HG03354 (cell line): ENCODE measurements around the gene COL11A2.

Experiments used
- ATAC-seq: cut with Tn5 transposase; IDR thresholded peaks from one replicate; pipeline ENCODE4 v1.9.1; 2021; ENCODE audit warnings: mild to moderate bottlenecking; ENCODE audit not compliant: unreplicated experiment, poor library complexity, severe bottlenecking

COL11A2 gene

DNA sequence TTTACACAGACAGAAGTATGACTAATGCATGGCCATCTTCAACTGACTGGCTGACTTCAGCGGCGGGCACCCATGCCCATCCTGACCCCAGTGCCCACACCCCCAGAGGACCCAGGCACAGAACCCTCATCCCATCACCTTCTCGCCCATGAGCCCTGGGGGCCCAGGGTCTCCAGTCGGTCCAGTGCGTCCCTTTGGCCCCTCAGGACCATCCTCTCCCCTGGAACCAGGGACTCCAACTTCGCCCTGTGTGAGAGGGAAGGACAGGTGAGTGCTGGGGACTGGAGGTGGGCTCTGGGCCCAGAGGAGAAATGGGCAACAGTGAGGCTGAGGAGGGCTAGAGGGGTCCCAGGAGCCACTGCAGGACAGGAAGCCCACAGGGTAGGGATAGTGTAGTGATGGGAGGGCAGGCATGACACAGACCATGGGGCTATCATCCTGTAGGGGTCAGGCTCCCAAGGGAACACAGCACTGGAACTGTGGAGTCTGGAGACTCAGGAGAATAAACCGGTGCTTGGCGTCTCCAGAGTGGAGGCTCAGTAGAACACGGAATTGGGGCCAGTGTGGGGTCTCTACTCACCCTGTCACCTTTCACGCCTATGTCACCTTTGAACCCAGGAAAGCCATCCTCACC is 16.7 kb downstream of the COL11A2 start:
- no peak for ATAC-seq

DNA sequence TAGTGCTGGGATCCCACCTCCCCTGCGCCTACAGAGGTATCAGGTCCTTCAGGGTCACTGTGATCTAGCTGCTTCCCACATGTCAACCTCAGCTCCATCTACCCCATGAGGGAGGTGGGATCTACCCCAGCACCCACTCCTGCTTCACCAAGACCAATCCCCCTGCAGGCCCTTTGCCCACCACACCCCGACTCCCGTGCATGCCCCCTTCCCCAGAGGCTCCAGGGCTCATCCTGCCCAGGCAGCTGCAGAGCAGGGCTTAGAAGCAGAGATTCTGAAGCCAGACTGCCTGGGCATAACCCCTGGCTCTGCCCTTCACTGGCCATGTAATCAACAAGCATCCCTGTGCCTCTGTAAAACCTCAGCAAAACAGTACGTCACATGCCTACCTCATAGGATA is 17.5 kb downstream of the COL11A2 start:
- ATAC-seq = no peak

DNA sequence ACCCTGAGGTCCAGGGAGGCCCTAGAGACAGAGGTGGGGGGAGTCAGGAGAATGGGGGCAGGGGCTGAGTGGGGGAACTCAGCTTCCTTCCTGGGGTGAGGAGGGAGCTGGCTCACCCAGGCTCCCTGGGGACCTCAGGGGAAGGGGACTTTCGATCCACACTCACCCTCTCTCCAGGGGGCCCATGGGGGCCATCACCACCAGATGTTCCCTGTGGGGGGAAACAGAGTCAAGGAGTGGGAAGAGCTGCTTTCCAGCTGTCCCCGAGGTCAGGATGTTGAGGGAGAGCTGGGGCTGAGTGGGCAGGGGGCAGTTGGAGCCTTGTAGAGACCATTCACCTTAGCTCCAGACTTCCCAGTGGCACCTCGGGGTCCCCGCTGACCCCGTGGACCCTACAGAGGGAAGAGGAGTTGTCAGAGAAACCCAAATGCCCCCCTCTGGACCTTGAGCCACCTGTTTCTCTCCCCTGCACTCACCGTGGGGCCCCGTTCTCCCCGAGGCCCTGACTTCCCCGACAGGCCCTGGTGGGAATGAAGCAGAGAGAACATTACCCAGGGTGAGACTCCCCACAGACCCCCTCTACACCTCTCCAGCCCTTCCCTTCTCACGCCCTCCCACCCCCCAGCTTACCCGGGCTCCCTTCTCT is 18.6 kb downstream of the COL11A2 start:
- ATAC-seq = no peak

DNA sequence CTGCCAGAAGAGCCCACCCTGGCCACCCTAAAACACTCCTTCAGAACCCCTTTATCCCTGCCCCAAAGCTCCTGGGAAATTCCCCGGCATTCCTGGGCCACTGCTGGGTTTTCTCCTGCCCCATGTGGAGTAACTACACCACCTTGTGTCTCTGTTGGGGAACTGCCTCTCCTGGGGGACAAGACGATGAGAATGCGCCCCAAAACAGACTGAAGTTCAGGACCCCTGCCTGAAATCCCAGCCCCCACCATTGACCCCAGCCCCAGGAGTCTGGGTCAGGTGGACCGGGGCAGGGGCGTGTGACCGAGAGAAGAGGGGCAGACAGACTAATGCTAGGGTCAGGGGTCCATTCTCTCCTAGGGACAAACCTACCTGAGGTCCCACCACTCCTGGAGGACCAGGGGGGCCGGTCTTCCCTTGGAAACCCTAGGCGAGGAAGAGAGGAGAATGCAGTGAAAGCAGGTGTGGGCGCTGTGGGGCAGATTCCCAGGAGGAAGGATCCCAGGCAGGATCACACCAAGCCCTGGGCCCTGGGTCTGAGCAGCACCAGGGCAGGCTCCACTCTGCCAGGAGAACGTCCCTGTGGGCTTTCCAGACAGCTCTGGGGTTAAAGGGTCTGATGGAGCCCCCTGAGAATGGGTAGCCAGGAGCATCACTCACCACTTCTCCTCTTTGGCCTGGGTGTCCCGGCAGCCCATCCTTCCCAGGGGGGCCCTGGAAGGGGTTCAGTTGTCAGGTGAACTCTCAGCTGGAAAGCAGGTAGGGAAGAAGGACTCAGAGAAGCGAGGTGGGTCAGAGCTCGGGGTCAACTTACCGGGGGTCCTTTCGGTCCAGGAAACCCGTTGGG is 19.4 kb downstream of the COL11A2 start:
- no peak for ATAC-seq

DNA sequence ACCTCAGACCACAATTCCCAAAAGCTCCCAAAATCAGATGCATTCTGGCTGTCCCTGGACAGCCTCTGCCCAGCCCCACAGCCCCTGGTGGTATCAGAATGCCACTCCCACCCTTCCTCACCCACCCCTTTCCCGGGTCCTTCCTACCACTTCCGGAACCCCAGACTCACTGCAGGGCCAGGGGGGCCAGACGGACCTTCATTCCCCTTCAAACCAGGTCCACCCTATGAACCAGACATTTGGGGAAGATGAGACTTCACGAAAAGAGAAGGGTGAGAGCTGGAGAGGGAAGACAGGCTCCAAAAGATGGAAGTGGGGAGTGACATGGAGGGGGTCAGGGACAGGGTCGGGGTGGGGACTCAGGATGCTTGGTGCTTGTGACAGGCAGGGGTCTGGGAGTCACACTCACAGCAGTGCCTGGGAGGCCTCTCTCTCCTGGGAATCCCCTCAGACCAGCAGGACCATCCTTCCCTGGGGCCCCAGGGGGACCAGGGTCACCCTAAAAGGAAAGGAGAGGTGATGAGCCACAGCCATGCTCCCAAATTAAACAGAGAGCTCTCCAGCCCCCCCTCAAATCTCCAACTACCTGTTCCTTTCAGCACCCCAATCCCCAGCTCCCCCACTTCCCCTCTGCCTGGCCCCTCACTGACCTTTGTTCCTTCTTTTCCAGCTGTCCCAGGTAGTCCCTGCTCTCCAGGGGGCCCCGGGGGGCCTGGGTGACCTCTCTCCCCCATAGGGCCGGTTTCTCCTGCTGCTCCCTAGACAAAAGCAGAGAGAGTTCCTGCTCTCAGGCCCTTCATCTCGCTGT is 20.2 kb downstream of the COL11A2 start:
- no peak for ATAC-seq

DNA sequence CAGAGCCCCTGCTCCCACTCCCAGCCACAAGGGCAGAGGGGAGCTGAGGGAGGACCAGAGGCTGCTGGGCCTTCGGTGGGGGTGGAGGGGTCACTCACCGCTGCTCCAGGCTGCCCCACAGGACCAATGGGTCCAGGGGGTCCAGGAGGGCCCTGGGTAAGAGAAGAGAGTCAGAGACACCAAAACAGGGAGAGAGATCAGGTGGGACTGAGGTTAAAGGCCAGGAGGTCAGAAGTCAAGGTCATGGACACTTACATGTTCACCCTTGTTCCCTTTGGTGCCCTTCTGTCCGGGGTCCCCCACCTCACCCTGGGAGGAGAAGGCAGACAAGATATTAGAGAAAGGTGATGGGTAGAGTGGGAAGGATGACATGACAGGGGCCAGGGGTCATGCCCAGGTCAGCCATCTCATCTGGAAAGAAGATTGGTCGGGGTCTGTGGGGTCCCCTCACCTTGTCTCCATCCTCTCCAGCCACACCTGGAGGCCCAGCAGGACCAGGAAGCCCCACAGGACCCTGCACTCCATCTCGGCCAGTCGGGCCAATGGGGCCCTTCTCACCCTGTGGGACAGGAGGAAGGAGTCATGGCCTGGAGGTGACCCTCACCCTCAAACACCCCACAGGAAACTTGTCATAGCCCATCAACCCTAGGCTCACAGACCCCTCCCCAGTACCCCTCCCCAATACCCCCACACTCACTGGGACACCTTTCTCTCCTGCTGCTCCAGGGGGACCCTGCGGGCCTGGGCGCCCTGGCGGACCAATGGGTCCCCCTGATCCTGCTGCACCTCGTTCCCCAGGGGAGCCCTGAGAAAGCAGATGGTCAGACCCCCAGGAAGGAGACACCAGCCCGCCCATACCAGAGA is 21.0 kb downstream of the COL11A2 start:
- no peak for ATAC-seq

DNA sequence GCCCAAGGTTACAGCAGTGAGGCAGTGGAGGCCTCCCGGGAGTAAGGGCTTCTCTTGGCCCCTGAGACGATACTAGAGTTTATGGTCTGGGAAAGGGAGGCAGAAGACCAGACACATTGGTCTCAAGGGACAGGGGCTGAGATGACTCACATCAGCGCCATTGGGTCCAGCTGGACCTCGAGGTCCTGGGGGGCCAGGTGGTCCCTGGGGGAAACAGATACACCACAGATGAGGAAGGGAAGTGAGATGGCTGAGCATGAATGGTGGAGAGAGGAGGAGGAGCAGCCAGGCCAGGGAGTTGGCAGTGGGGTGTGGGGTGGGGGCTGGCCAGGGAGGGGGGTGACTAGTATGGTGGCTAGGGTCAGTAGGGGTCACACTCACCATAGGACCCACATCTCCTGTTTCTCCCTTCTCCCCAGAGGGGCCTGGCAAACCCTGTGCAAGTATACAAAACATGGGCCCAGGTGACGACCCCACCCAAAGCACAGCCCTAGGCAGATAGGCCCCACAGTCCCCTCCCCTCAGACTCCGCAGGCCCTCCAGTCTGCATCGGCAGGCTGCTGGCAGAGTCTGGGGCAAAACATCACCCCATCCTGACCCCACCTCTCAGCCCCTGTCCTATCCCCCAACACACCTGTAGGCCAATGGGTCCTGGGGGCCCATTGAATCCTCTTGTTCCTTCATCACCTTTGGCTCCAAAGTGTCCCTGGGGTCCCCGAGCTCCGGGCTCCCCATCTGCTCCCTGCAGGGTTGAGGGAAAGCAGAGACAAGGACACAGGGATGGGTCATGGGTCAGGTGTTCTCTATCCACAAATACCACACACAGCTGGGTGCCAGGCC is 21.9 kb downstream of the COL11A2 start:
- peak; percentile 51 for ATAC-seq

DNA sequence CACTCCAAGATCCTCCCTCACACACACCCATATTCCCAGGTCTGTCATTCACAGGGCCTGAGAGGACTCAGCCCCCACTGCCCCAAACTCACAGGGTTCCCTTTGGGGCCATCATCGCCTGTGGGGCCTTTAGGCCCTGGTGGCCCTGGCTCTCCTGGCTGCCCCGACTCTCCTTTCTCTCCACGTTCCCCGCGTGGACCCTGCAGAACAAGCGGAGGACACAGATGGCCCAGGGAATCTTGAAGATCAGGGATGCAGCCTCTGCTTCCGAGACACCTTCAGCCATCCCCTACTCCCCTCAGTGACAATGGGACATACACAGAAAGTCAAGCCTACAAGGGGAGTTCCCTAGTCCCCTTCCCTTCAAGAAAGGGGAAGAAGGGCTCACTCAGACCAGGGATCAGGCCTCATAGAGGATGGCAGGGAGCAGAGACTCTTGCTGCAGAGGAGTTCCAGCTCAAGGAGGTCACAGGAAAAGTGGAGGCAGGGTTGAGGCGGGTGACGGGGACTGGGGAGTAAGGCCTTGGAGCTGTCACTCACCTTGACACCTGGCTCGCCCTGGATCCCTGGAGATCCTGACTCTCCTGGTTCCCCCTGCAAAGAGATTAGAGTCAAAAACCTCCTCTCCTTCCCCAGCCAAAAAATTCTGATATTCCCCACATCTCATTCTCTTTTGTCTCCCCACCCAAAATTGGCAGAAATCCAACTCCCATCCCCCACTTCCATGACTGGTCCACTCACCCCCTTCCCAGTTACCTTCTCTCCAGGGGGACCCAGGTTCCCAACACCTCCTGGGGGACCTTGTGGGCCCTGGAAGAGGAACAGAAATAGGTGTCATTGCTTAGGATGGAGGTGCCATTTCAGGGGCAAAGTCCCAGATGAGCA is 22.7 kb downstream of the COL11A2 start:
- ATAC-seq = no peak

DNA sequence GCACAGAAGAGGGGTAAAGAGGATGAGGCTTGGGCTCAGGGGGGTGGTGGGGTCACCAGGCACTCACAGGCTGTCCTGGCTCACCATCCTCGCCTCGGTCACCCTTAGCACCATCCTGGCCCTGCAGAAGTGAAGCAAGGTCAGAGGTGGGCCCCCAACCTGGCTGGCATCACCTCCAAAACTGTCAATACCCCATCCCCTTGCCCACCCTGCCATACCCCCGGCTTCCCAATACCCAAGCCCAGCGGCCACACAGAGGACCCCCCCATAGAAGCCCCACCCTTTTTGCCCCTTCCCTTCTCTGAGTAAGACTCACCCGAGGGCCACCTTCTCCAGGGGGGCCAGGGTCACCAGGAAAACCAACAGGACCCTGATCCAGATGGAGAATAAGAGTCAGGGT is 23.6 kb downstream of the COL11A2 start:
- no peak for ATAC-seq

DNA sequence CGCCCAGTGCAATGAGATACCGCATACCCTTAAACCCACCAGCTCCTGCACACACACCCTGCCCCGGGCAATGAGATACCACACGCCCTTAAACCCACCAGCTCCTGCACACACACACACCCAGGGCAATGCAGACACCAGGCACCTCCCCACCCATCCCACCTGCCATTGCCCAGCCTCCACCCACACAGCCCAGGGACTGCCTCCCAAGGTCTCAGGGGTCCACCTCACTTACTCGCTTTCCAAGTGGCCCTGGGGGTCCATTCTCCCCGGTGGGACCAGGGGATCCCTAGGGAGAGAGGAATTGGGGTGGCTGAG is 24.0 kb downstream of the COL11A2 start:
- no peak for ATAC-seq

DNA sequence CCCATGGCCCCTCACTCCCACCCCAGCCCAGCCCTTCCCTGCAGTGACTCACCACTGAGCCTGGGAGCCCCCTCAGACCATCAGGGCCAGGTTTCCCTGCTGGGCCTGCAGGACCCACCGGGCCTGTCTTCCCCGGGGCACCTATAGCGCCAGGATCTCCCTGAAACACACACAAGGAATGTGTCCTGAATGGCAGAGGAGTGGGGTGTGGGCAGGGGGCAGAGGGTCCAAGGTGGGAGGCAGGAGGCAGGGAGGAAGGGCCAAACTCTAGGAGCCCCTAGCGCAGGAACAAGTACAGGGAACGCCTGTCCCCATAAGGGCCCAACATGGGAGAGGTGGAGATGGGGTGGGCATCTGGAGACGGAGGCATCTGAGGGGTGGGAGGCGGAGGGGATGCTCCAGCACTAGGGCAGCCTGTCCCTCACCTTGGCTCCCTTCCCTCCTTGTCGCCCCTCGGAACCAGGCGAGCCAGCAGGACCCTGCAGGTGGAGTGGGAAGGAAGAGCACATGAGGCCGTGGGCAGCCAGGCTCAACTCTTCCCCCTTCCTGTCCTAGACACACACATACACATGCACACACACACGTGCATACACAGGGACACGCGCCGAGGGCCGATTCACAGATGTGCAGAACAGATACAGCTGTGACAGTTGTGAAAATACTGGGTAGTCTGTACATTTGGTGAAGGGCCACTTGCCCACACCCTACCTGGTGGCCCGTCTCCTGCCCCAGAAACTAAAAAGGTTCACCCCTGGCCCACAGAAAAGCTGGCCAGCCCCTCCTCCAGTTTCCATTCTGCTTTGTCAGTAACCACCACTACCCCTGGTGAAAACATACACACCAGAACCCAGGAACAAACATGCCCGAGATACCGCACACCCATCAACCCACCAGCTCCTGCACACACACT is 24.6 kb downstream of the COL11A2 start:
- ATAC-seq = no peak

DNA sequence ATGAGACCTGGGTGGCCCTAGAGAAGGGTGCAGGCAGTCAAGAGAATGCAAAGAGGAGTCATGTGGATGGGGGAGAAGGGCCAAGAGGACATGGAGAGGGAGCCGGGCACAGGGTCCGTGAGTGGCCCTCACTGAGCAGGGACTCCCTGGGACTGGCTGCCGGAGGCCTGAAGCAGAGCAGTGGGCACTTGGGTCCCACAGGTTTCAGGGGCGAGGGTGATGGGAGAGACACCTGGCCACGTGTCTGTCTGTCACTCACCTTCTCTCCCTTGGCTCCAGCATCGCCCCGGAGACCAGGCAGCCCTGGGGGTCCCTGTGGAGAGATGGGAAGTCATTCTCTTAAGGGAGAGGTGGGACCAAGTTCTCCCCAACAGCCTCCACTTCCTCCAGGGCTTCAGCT is 25.5 kb downstream of the COL11A2 start:
- ATAC-seq = no peak

DNA sequence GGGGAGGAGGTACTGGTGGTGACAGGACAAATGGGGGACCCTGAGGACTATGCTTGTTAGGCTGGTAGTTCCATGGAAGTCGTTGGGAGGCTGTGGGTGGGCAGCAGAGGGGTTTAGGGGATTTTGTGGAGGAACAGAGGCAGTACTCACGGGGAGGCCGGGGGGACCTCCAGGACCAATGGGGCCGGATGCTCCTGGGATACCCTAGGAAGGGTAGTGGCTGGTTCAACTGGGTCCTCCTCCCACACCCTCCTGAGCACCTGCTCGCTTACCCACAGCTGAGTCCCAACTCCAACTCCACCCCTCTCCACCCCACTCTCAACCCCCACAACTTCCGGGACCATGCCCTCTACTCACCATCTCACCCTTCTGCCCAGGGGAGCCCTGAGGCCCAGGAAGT is 25.9 kb downstream of the COL11A2 start:
- ATAC-seq = no peak

DNA sequence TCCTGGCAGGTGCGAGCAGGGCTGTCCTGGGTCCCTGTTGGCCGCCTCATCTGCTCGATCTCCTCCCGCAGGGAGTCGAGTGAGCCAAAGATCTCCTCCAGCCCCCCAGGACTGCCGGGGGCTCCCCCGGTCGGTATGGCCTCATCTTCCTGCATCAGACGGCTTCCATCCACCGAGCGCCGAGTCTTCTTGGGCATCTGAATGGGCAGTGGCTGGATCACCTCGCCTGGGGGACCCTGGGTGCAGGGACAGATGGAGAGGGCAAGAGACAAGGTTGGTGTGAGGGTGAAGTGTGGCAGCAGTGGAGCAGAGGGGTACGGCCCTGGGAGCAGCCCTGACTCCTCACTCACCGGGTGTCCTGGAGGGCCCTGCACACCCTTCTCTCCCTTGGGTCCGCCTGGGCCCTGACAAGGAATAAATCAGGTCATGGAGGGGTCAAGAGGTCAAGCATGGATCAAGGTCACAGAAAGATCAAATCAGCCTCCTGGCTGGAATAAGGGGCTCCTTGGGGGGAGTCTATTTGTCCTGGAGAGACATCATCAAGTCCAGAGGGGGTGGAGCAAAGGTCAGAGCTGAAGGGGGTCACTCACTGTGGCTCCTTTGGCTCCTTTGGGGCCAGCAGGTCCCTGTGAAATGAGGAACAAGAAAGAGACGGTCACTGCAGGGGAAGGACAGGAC is 26.5 kb downstream of the COL11A2 start:
- ATAC-seq = no peak

DNA sequence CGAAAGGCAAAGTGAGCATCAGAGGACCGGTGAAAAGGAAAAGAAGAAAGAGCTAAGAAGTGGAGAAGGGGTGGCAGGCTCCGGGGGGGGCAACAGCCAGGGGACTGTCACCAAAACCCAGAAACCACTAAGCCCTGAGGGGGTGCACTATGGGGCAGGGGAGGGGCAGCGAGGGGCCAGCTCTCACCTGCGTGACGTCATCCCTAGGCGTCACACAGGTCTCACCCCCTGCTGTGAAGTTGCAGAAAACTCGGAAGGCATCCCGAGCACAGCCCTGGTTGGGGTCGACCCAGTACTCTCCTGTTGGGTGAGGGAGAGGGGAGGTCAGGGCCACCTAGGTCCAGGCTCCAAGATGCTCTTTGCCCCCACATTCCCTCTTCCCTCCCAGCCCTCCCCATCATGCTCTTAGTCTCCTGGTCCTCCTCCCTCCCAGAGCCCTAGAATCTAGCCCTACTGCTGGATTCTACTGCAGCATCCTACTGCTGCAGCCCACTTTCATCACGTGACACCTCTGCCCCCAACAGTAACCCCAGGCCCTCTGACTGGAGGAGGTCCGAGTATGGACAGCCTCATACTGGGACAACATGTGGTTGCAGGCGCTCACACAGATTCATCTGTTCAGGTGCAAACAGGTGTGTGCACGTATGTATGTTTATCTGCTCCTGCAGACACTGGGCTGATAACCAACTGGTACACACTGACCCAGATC is 27.4 kb downstream of the COL11A2 start:
- ATAC-seq = no peak

DNA sequence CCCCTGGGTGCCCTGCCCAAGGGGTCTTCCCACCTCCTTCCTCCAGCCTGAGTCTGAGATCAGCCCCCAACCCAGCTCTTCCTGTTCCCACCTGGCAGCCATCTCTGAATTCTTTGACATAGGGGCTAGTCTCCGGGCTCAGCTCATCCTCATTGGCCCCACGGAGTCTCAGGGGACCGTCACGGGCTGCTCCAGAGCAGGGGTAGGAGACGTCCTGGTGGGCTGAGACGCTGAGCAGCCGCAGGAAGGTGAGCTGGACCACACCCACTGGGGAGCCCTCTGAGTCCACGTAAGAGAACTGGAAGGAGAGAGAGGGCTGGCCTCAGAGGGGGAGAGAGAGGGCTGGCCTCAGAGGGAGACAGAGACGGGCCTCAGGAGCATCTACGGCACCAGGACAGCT is 28.1 kb downstream of the COL11A2 start:
- no peak for ATAC-seq
